ENCODE data around the gene SPOUT1.
"Not testable (repeated sequence)": the region's sequence is repeated elsewhere in the genome, so short reads cannot be mapped to it uniquely, and the experiment has no call there.

SPOUT1 gene

DNA sequence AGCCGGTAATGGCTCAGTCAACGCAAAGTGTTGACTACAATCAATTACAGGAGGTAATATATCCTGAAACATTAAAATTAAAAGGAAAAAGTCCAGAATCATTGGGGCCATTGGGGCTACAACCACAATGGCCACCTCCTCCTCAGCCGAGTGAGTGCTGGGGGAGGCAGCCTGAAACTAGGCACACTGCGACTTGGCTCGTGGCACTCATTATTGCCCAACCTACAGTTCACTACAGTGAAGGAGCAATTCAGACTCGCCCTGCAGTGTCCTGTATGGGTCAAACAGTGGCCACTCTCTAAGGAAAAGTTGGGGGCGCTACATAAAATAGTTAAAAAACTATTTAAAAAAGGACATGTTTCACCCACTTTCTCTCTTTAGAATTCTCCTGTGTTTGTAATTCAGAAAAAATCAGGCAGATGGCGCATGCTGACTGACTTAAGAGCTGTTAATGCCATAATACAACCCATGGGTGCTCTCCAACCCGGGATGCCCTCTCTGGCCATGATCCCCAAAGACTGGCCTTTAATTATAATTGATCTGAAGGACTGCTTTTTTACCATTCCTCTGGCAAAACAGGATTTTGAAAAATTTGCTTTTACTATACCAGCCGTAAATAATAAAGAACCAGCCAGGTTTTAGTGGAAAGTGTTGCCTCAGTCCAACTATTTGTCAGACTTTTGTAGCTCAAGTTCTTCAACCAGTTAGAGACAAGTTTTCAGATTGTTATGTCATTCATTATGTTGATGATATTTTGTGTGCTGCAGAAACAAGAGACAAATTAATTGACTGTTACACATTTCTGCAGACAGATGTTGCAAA is 22.4 kb upstream of the SPOUT1 start:
- H3K36me3 ChIP-seq (ENCODE audit: control insufficient read depth, insufficient read depth, low read length, severe bottlenecking); H3K4me3 ChIP-seq (ENCODE audit: low read length); H3K4me1 ChIP-seq (ENCODE audit: control insufficient read depth, insufficient read depth, low read length); H3K9ac ChIP-seq (ENCODE audit: low read length); H3K9me3 ChIP-seq (ENCODE audit: control insufficient read depth, low read length); H3K27me3 ChIP-seq (replicated peaks; ENCODE audit: control insufficient read depth, insufficient read depth, low read length): not testable (repeated sequence)
- DNase-seq (ENCODE audit: low read depth) = peak; percentile 74

- DNase-seq (ENCODE audit: low read depth); H3K36me3 ChIP-seq (ENCODE audit: control insufficient read depth, insufficient read depth, low read length, severe bottlenecking); H3K4me1 ChIP-seq (ENCODE audit: control insufficient read depth, insufficient read depth, low read length); H3K27me3 ChIP-seq (replicated peaks; ENCODE audit: control insufficient read depth, insufficient read depth, low read length); H3K9me3 ChIP-seq (ENCODE audit: control insufficient read depth, low read length); H3K4me3 ChIP-seq (ENCODE audit: low read length); H3K9ac ChIP-seq (ENCODE audit: low read length): not testable (repeated sequence)
Measured at GRCh38 chr9:128851024-128851423, 21.4 kb upstream of the SPOUT1 start.

- Histone ChIP-seq H3K9me3 (ENCODE audit: control insufficient read depth, low read length) (peaks cover 3% of the 10 kb centered on the region), H3K27me3 (replicated peaks; ENCODE audit: control insufficient read depth, insufficient read depth, low read length) (no peaks in the 10 kb centered on the region), H3K36me3 (ENCODE audit: control insufficient read depth, insufficient read depth, low read length, severe bottlenecking) (no peaks in the 10 kb centered on the region), H3K4me3 (ENCODE audit: low read length) (no peak overlapping the region), H3K9ac (ENCODE audit: low read length) (no peak overlapping the region), H3K4me1 (ENCODE audit: control insufficient read depth, insufficient read depth, low read length) (peaks cover 2% of the 10 kb centered on the region)
- no peak for DNase-seq (ENCODE audit: low read depth)
Measured at GRCh38 chr9:128847803-128848202, 18.2 kb upstream of the SPOUT1 start.

DNA sequence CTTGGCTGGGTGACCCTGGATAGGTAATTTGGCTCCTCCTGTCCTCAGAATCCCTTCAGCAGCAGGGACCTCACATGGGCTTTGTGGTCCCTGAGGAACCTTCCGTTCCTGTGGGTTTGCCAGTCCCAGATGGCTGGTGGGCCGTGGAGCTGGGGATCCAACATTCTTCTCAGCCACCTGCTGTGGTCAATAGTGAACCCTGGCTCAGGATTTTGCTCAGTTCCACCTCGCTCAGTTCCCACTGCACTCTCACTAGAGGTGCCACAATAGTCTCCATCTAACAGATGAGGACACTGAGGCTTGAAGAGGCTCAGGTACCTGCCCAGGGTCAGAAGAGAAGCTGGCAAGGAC is 17.1 kb upstream of the SPOUT1 start:
- Histone ChIP-seq H3K27me3 (replicated peaks; ENCODE audit: control insufficient read depth, insufficient read depth, low read length) (no peaks in the 10 kb centered on the region), H3K36me3 (ENCODE audit: control insufficient read depth, insufficient read depth, low read length, severe bottlenecking) (no peaks in the 10 kb centered on the region), H3K4me3 (ENCODE audit: low read length) (no peak overlapping the region), H3K9me3 (ENCODE audit: control insufficient read depth, low read length) (peaks cover 3% of the 10 kb centered on the region), H3K9ac (ENCODE audit: low read length) (no peak overlapping the region), H3K4me1 (ENCODE audit: control insufficient read depth, insufficient read depth, low read length) (no peaks in the 10 kb centered on the region)
- no peak for DNase-seq (ENCODE audit: low read depth)

GRCh38 chr9:128845186-128845931 is 15.8 kb upstream of the SPOUT1 start:
- H3K27me3 ChIP-seq (replicated peaks; ENCODE audit: control insufficient read depth, insufficient read depth, low read length) = no peaks in the 10 kb centered on the region
- peak; percentile 7 for DNase-seq (ENCODE audit: low read depth)

DNA sequence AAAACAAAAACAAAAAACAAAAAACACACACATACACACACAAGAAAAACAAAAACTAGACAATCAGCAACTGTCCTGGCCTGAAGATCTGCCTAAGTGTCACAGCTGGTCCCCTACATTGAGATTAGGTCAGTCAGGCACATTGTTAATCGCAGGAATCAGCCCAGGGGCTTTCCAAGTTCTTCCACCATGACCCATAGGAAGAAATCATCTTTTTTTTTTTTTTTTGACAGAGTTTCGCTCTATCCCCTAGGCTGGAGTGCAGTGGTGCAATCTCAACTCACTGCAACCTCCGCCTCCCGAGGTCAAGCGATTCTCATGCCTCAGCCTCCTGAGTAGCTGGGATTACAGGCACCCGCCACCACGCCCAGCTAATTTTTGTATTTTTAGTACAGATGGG is 13.6 kb upstream of the SPOUT1 start:
- H3K36me3 ChIP-seq (ENCODE audit: control insufficient read depth, insufficient read depth, low read length, severe bottlenecking); DNase-seq (ENCODE audit: low read depth); H3K4me3 ChIP-seq (ENCODE audit: low read length); H3K9me3 ChIP-seq (ENCODE audit: control insufficient read depth, low read length); H3K27me3 ChIP-seq (replicated peaks; ENCODE audit: control insufficient read depth, insufficient read depth, low read length); H3K4me1 ChIP-seq (ENCODE audit: control insufficient read depth, insufficient read depth, low read length); H3K9ac ChIP-seq (ENCODE audit: low read length): not testable (repeated sequence)

More at GRCh38 chr9:128845186-128845931, 15.8 kb upstream of the SPOUT1 start:
- H3K36me3 ChIP-seq (ENCODE audit: control insufficient read depth, insufficient read depth, low read length, severe bottlenecking) = no peaks in the 10 kb centered on the region
- H3K9me3 ChIP-seq (ENCODE audit: control insufficient read depth, low read length) = peaks cover 3% of the 10 kb centered on the region
- H3K4me1 ChIP-seq (ENCODE audit: control insufficient read depth, insufficient read depth, low read length) = no peaks in the 10 kb centered on the region
- no peak overlapping the region for H3K4me3 ChIP-seq (ENCODE audit: low read length)
- no peak overlapping the region for H3K9ac ChIP-seq (ENCODE audit: low read length)

DNA sequence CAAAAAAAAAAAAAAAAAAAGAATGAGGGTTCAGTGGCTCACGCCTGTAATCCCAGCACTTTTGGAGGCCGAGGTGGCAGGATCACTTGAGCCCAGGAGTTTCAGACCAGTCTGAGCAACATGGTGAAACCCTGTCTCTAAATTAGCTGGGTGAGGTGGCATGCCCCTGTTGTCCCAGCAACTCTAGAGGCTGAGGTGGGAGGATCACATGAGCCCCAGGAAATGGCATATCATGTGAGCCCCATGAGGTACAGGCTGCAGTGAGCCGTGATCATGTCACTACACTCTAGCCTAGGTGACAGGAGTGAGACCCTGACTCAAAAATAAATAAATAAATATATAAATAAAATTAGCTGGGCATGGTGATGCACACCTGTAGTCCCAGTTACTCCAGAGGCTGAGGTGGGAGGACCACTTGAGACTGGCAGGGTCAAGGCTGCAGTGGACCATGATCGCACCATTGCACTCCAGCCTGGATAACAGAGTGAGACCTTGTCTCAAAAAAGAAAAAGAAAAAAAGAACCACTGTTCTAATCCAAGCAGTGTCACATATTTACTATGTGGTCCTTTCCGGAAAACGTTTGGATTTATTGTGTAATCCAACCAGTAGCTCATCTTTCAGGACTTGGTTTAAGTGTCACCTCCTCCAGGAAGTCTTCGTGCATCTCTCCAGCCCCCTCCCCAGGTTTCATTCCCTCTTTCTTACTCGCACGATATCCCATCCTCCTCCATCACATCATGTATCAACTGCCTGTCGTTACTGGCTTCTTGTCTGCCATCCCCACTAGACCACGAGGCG is 12.3 kb upstream of the SPOUT1 start:
- H3K36me3 ChIP-seq (ENCODE audit: control insufficient read depth, insufficient read depth, low read length, severe bottlenecking) = no peaks in the 10 kb centered on the region
- DNase-seq (ENCODE audit: low read depth) = no peak
- no peak overlapping the region for H3K9ac ChIP-seq (ENCODE audit: low read length)
- H3K4me1 ChIP-seq (ENCODE audit: control insufficient read depth, insufficient read depth, low read length) = no peaks in the 10 kb centered on the region
- H3K9me3 ChIP-seq (ENCODE audit: control insufficient read depth, low read length) = no peaks in the 10 kb centered on the region
- no peaks in the 10 kb centered on the region for H3K27me3 ChIP-seq (replicated peaks; ENCODE audit: control insufficient read depth, insufficient read depth, low read length)
- no peak overlapping the region for H3K4me3 ChIP-seq (ENCODE audit: low read length)

GRCh38 chr9:128840524-128840923 is 10.9 kb upstream of the SPOUT1 start:
- H3K4me1 ChIP-seq (ENCODE audit: control insufficient read depth, insufficient read depth, low read length) = no peaks in the 10 kb centered on the region
- H3K9ac ChIP-seq (ENCODE audit: low read length) = no peak overlapping the region
- no peak for DNase-seq (ENCODE audit: low read depth)
- no peaks in the 10 kb centered on the region for H3K9me3 ChIP-seq (ENCODE audit: control insufficient read depth, low read length)
- no peak overlapping the region for H3K4me3 ChIP-seq (ENCODE audit: low read length)
- H3K27me3 ChIP-seq (replicated peaks; ENCODE audit: control insufficient read depth, insufficient read depth, low read length) = no peaks in the 10 kb centered on the region
- no peaks in the 10 kb centered on the region for H3K36me3 ChIP-seq (ENCODE audit: control insufficient read depth, insufficient read depth, low read length, severe bottlenecking)

GRCh38 chr9:128838338-128838737 is 8.7 kb upstream of the SPOUT1 start:
- no peak for DNase-seq (ENCODE audit: low read depth)
- Histone ChIP-seq H3K9me3 (ENCODE audit: control insufficient read depth, low read length) (no peaks in the 10 kb centered on the region), H3K27me3 (replicated peaks; ENCODE audit: control insufficient read depth, insufficient read depth, low read length) (no peaks in the 10 kb centered on the region), H3K4me1 (ENCODE audit: control insufficient read depth, insufficient read depth, low read length) (no peaks in the 10 kb centered on the region), H3K36me3 (ENCODE audit: control insufficient read depth, insufficient read depth, low read length, severe bottlenecking) (no peaks in the 10 kb centered on the region), H3K9ac (ENCODE audit: low read length) (no peak overlapping the region), H3K4me3 (ENCODE audit: low read length) (no peak overlapping the region)

DNA sequence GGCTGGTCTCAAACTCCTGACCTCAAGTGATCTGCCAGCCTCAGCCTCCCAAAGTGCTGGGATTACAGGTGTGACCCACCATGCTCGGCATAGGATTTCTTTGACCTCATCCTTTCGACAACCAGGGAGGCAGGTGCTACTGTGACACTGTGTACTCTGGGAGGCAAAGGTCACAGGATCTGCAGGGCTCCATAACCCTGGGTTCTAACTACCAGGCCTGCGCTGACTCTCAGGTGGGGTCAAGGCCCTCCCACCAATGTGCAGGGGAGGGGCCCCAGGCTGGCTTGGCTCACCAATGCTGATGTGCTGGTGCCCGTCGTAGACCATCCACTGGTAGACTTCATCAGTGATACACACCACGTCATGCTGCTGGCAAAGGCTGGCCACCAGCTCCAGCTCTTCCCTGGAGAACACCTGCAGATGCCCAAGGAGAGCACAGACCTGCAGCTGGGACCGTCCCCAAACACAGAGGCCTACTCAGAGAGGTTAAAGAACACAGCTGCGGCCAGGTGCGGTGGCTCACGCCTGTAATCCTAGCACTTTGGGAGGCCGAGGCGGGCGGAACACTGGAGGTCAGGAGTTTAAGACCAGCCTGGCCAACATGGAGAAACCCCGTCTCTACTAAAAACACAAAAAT is 7.0 kb upstream of the SPOUT1 start:
- Histone ChIP-seq H3K9me3 (ENCODE audit: control insufficient read depth, low read length) (no peaks in the 10 kb centered on the region), H3K27me3 (replicated peaks; ENCODE audit: control insufficient read depth, insufficient read depth, low read length) (no peaks in the 10 kb centered on the region), H3K4me3 (ENCODE audit: low read length) (no peak overlapping the region), H3K4me1 (ENCODE audit: control insufficient read depth, insufficient read depth, low read length) (no peaks in the 10 kb centered on the region), H3K36me3 (ENCODE audit: control insufficient read depth, insufficient read depth, low read length, severe bottlenecking) (no peaks in the 10 kb centered on the region), H3K9ac (ENCODE audit: low read length) (no peak overlapping the region)
- DNase-seq (ENCODE audit: low read depth) = no peak
